Activated naive CD8-positive, alpha-beta T cell treated with anti-CD3 and anti-CD28 coated beads, Interleukin-2, amount 10 ng/mL, durations not matched to agents 7 days and 5 days (primary cell): ENCODE measurements around the gene PTPRM. TPM values are rescaled to one million over a fixed set of nuclear protein-coding genes. Genes with fewer than 3 reads are reported as not detected.
"Not testable (repeated sequence)": the region's sequence is repeated elsewhere in the genome, so short reads cannot be mapped to it uniquely, and the experiment has no call there.

Experiments used
- ATAC-seq: fragments of 150-1000 bp; cut with Tn5 transposase; one replicate; pipeline ENCODE4 v1.10.0; 2021; ENCODE audit warnings: low read depth, moderate library complexity
- POLR2A ChIA-PET: fragments of 350-600 bp; sonication (Branson Sonifier 250); formaldehyde crosslinking; loops from one replicate; lab custom pipeline; 2021; ENCODE audit warnings: antibody characterized with exemption; lab: Charles Lee
- DNase-seq: peaks from one replicate; pipeline ENCODE4 v3.0.0; 2021
- H3K27ac Mint-ChIP-seq: one replicate; pipeline ENCODE4 v1.8.0; 2022; ENCODE audit warnings: mild to moderate bottlenecking, mixed read lengths
- H3K27me3 Mint-ChIP-seq: one replicate; pipeline ENCODE4 v1.8.0; 2022; ENCODE audit warnings: mild to moderate bottlenecking, moderate library complexity, mixed read lengths
- H3K36me3 Mint-ChIP-seq: one replicate; pipeline ENCODE4 v1.8.0; 2021; ENCODE audit warnings: mild to moderate bottlenecking, mixed read lengths
- H3K4me1 Mint-ChIP-seq: one replicate; pipeline ENCODE4 v1.8.0; 2021; ENCODE audit warnings: mixed read lengths
- H3K4me3 Mint-ChIP-seq: one replicate; pipeline ENCODE4 v1.8.0; 2022; ENCODE audit warnings: mild to moderate bottlenecking, moderate library complexity, mixed read lengths
- H3K9me3 Mint-ChIP-seq: one replicate; pipeline ENCODE4 v1.8.0; 2021; ENCODE audit warnings: mixed read lengths
- total RNA-seq, 2 experiments: library from RNA; stranded (reverse); gene quantifications; one replicate each; pipeline ENCODE4 v1.2.3, GENCODE V29; 2021

The PTPRM gene
- total RNA-seq, 2 experiments from 2014 or later: 6.5 to 6.6 TPM

DNA sequence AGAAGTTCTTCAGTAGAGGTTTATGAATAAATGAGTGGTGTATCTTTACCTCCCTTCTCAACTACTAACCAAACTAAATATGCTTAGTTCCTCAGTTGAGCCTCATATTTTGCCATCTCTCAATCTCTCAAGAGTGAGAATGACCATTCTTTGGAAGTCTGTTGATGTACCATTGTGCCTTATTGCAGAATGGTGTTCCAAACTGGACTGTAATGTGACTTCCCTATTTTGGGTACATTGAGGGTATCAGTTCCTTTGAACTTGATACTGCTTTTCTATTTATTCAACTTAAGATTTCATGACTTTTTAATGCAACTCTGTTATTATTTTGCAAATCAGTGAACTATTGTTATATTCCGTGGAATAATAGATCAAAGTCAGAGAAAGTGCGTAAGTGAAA is 159.4 kb downstream of the PTPRM start:
- POLR2A ChIA-PET: no interaction called here
- no peaks in the 10 kb centered on the region for H3K36me3 Mint-ChIP-seq
- ATAC-seq (no peak), DNase-seq (no peak)
- H3K27me3 Mint-ChIP-seq: no peaks in the 10 kb centered on the region
- H3K27ac Mint-ChIP-seq: no peak overlapping the region
- no peaks in the 10 kb centered on the region for H3K4me1 Mint-ChIP-seq
- H3K9me3 Mint-ChIP-seq: no peaks in the 10 kb centered on the region
- H3K4me3 Mint-ChIP-seq: no peak overlapping the region

DNA sequence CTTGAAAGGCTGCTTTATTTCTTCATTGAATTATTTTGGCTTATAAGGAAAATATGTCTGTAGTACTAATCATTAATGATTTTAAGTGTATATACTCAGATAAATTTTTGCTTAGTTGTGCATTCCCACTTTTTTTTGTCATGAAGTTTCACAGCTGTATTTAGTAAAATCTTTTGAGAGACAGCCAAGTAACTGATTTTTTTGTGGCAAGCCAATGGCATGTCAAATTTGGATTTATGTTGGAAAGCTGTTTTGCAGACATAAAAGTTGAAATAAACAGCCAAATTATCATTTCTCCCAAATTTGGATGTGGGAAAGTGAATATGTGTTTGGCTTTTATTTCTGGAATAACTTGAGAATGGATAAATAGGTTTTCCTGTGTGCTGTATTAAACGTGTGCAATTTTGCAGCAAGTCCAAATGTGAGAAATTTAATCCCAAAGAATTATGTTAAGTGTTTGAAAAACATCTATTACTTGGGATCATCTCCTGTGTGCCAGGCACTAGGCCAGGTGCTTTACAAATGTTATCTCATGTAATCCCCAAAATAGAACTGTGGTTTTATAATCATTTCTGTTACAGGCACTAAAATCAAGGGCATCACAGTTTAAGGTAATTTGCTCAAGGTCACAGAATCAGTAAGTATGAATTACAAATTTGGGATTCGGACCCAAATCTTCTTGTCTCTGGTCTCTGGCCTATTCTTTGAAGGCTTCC is 160.4 kb downstream of the PTPRM start:
- Mint-ChIP-seq H3K4me3 (no peak overlapping the region), H3K9me3 (no peaks in the 10 kb centered on the region), H3K27ac (no peak overlapping the region), H3K36me3 (no peaks in the 10 kb centered on the region), H3K4me1 (no peaks in the 10 kb centered on the region), H3K27me3 (no peaks in the 10 kb centered on the region)
- no peak for ATAC-seq
- no peak for DNase-seq
- POLR2A ChIA-PET: no interaction called here

DNA sequence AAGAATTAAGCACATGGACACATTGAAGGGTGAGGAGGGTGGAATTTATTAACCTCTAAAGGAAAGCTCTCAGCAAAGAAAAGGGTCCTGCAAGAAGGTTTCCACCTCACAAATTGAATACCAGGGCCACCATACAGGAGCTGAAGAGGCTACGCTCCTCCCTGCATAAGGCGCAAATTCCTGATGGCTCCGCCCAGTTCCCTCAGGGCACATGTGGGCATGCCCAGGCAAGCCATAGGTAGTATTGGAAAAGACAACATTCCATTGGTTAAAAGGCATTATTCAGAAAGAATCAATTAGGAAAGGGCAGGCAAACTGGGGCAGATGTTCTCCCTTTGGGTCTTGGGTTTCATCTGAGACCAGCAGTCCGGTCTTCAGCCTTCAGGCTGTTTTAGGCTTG is 161.2 kb downstream of the PTPRM start:
- Mint-ChIP-seq H3K4me3 (no peak overlapping the region), H3K27me3 (no peaks in the 10 kb centered on the region), H3K36me3 (no peaks in the 10 kb centered on the region), H3K27ac (no peak overlapping the region), H3K9me3 (no peaks in the 10 kb centered on the region), H3K4me1 (no peaks in the 10 kb centered on the region)
- POLR2A ChIA-PET: no interaction called here
- DNase-seq: no peak
- no peak for ATAC-seq

DNA sequence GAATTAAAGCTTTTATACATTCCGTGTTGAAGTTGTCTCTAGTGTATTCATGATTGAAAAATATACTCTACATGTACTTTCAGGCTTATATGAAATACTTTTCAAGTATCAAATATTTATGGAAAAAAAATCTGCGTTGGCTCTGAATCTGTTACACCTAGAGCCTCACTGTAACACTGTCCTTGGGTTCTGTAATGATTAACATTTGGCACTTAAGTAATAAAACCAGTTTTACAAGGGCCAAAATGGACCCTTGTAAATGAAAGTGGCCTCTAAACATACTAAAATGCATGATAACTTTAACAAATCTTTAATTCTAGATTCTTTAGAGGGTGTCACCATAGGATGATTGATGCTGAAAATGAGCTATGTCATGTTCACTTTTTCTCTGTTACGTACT is 162.8 kb downstream of the PTPRM start:
- Mint-ChIP-seq H3K4me3 (no peak overlapping the region), H3K4me1 (no peaks in the 10 kb centered on the region)
- POLR2A ChIA-PET: no interaction called here

DNA sequence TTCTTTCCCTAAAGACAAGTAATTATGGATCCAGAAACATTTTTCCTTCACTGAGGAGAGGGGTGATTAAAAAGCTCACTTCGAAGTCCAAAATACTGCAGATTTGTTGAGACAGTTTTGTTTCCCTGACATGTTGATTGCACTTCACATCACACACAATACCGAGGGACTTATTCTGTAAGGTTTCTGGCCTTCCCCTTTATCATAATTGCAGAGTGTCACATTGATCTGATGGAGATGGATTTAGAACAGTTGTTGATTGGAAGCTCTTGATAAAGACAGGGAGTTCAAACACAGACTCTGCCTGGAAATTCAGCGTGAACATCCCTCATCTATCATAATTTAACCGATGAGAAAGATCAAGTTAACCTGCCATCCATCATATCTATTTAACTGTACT is 163.6 kb downstream of the PTPRM start:
- DNase-seq (no peak), ATAC-seq (no peak)
- H3K36me3 Mint-ChIP-seq: no peaks in the 10 kb centered on the region
- H3K27me3 Mint-ChIP-seq: no peaks in the 10 kb centered on the region
- no peaks in the 10 kb centered on the region for H3K9me3 Mint-ChIP-seq
- H3K27ac Mint-ChIP-seq: no peak overlapping the region
- no peak overlapping the region for H3K4me3 Mint-ChIP-seq
- H3K4me1 Mint-ChIP-seq: no peaks in the 10 kb centered on the region
- POLR2A ChIA-PET: no interaction called here

More for the DNA sequence above, 162.8 kb downstream of the PTPRM start:
- DNase-seq (no peak), ATAC-seq (no peak)
- H3K9me3 Mint-ChIP-seq: no peaks in the 10 kb centered on the region
- H3K36me3 Mint-ChIP-seq: no peaks in the 10 kb centered on the region
- no peaks in the 10 kb centered on the region for H3K27me3 Mint-ChIP-seq
- no peak overlapping the region for H3K27ac Mint-ChIP-seq

DNA sequence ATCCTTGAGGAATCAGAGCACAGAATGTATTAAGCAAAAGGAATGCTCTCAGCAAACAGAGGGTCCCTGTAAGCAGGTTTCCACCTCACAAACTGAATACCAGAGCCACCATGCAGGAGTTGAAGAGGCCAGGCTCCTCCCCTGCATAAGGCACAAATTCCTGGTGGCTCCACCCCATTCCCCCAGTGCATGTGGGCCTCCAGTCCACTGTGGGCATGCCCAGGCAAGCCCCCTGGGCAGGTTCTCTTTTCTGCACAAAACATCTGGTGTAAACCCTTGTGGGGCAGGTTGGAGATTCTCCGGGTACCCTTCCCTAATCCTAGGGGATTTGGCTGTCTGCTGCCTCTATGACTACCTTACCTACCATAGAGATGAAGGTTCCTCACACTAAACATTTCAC is 166.5 kb downstream of the PTPRM start:
- POLR2A ChIA-PET: no interaction called here
- Mint-ChIP-seq H3K36me3 (no peaks in the 10 kb centered on the region), H3K4me3 (no peak overlapping the region), H3K9me3 (no peaks in the 10 kb centered on the region), H3K27me3 (no peaks in the 10 kb centered on the region), H3K4me1 (no peaks in the 10 kb centered on the region), H3K27ac (no peak overlapping the region)
- ATAC-seq (no peak), DNase-seq (no peak)

DNA sequence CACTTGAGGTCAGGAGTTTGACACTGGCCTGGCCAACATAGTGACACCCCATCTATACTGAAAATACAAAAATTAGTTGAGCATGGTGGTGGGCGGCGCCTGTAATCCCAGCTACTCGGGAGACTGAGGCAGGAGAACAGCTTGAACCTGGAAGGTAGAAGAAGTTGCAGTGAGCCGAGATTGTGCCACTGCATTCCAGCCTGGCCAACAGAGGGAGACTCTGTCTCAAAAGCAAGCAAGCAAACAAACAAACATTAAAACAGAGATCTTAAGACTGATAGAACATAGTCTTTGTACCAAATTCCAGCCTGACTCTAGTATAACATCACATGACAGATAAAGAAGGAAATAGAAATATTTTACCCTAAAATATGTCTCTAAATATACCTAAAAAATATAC is 168.1 kb downstream of the PTPRM start:
- Mint-ChIP-seq H3K9me3 (no peaks in the 10 kb centered on the region), H3K27ac (no peak overlapping the region), H3K27me3 (no peaks in the 10 kb centered on the region), H3K4me1 (no peaks in the 10 kb centered on the region), H3K36me3 (no peaks in the 10 kb centered on the region), H3K4me3 (no peak overlapping the region)
- POLR2A ChIA-PET: no interaction called here
- DNase-seq: no peak
- no peak for ATAC-seq

DNA sequence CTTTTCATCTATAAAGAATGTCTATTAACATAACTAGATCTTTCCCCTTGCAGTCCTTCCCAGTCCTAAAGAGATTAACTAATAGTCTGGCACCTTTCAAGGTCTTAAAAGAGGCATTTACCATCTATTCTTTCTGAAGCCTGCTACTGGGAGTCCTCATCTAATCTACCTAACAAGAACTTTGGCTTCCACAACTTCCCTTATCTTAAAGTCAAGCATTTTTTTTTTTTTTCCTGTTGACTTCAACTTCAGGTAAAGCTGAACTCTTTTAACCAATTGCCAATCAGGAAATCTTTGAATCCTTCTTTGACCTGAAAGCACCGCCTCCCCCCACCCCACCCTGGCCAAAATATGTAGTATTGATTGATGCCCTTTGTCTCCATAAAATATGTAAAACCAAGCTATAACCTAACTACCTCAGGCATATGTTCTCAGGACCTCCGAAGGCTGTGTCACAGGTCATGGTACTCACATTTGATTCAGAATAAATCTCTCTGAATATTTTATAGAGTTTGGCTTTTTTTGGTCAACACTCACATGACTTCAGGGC is 168.6 kb downstream of the PTPRM start:
- H3K4me3 Mint-ChIP-seq: no peak overlapping the region
- H3K27me3 Mint-ChIP-seq: no peaks in the 10 kb centered on the region
- DNase-seq (no peak), ATAC-seq (no peak)
- POLR2A ChIA-PET: no interaction called here
- no peaks in the 10 kb centered on the region for H3K4me1 Mint-ChIP-seq
- H3K27ac Mint-ChIP-seq: no peak overlapping the region
- H3K9me3 Mint-ChIP-seq: no peaks in the 10 kb centered on the region
- no peaks in the 10 kb centered on the region for H3K36me3 Mint-ChIP-seq

DNA sequence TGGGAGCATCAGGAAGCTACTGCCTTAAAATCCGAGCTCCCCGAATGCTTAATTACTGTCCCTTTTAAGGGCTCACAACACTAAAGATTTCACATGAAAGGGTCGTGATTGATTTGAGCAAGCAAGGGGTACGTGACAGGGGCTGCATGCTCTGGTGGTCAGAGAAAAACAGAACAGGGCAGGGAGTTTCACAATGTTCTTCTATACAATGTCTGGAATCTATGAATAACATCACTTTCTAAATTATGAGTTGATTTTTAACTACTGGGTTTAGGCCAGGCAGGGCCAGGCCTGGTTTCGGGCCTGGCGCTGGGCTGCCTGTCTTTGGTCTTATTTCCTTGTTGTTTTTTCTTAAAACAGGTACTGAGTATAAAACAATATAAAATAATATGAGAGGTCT is 169.4 kb downstream of the PTPRM start:
- ATAC-seq, POLR2A ChIA-PET, DNase-seq, H3K27me3 Mint-ChIP-seq, H3K4me1 Mint-ChIP-seq, H3K4me3 Mint-ChIP-seq, H3K36me3 Mint-ChIP-seq, H3K27ac Mint-ChIP-seq, H3K9me3 Mint-ChIP-seq: not testable (repeated sequence)

DNA sequence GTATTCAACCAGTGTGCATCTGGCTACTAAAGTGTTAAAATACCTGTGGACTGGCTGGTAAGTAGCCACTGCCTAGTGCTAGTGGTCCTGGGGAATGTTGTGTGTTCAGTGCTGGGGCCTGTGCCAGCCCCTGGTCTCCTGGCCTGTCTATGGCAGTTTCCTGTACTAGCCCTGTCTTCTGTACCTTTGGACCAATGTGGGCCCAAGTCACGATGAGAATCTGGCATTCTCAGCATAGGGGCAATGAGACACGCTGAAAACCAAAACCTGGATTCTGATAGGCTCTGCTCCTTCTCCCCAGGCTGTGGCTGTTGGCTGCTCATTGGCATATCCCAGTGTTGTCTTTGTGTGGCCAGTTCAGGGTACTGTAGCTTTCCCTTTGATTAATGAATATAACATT is 170.4 kb downstream of the PTPRM start:
- Mint-ChIP-seq H3K4me1 (no peaks in the 10 kb centered on the region), H3K36me3 (no peaks in the 10 kb centered on the region), H3K27ac (no peak overlapping the region), H3K4me3 (no peak overlapping the region), H3K27me3 (no peaks in the 10 kb centered on the region), H3K9me3 (no peaks in the 10 kb centered on the region)
- ATAC-seq (no peak), DNase-seq (no peak)
- POLR2A ChIA-PET: no interaction called here

DNA sequence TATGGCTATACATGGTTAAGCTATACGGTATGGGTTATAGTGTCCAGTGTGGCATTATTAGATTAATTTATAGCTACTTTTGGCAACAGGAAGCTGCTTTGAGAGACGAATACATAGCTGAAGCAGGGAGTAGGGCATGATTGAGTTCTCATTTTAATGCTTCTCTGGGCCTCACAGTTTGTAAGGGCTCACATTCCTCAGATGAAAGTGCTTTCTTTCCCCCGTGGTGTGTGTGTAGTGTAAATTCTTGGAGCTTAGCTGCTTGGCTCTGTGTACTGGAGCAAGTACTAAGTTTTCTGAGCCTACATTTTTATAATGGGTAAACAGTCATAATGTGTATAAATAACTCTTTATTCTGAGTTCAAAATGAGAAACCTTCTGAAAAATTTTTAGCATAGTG is 173.7 kb downstream of the PTPRM start:
- H3K4me1 Mint-ChIP-seq: no peaks in the 10 kb centered on the region
- H3K27me3 Mint-ChIP-seq: no peaks in the 10 kb centered on the region
- H3K9me3 Mint-ChIP-seq: peaks cover 3% of the 10 kb centered on the region
- ATAC-seq: no peak
- H3K4me3 Mint-ChIP-seq: no peak overlapping the region
- no peak overlapping the region for H3K27ac Mint-ChIP-seq
- H3K36me3 Mint-ChIP-seq: no peaks in the 10 kb centered on the region
- no peak for DNase-seq
- POLR2A ChIA-PET: no interaction called here

DNA sequence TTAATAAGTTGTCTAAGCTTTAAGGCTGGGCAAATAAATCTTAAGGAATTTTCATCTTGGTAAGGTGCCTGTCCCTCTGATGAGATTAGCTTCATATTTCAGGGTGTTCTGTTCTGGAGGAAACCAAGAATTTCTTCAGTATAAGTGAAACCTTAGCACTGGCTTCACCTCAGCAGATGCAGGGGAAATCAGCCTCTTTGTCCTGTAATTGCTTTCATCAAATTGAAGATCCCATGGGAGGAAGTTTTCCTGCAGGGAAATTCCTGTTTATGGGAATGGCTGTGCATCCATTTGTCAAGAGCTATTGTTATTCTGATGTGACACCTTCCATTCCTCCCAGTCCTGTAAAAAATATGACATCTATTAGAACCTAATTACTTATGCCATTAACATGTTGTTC is 174.5 kb downstream of the PTPRM start:
- ATAC-seq (no peak), DNase-seq (no peak)
- Mint-ChIP-seq H3K4me3 (no peak overlapping the region), H3K27me3 (no peaks in the 10 kb centered on the region), H3K9me3 (peaks cover 5% of the 10 kb centered on the region), H3K36me3 (no peaks in the 10 kb centered on the region), H3K4me1 (no peaks in the 10 kb centered on the region), H3K27ac (no peak overlapping the region)
- POLR2A ChIA-PET: no interaction called here

DNA sequence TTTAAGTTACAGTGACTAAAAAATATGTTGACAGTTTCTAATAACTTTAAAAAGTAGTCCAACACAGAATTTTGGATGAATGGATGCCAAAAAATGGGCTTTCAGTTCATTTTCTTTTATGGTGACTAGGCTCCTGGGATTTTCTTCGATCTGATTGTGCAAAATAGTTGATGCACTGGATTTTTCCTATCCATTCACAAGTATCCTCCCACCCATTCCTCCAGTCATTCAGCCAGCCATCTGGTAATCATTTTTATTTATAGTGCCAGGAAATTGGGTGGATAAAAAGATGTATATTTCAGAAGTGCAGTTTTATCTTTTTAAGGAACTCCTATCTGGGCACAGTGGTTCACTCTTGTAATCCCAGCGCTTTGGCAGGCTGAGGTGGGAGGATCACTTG is 175.1 kb downstream of the PTPRM start:
- Mint-ChIP-seq H3K4me1 (no peaks in the 10 kb centered on the region), H3K27me3 (no peaks in the 10 kb centered on the region), H3K36me3 (no peaks in the 10 kb centered on the region), H3K27ac (no peak overlapping the region), H3K9me3 (peaks cover 5% of the 10 kb centered on the region), H3K4me3 (no peak overlapping the region)
- DNase-seq (no peak), ATAC-seq (no peak)
- POLR2A ChIA-PET: no interaction called here

DNA sequence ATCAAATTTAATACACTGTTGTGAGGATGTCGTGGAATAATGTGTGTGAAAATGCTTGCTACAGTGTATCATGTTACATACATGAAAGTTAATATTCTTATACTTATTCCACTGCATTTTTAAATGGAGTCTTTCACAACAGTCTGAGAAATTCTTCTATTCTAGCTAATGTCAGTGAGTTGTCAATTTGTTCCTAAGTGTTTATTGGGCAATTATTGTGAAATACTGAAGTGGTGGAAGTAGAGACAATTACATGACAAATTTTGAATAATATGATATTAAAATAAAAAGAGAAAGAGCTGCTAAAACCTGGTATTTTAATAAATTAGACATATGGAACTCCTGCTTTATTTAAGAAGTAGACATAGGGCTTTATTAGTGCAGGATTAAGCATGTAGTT is 176.1 kb downstream of the PTPRM start:
- no peak for ATAC-seq
- no peaks in the 10 kb centered on the region for H3K4me1 Mint-ChIP-seq
- no peak overlapping the region for H3K4me3 Mint-ChIP-seq
- H3K36me3 Mint-ChIP-seq: no peaks in the 10 kb centered on the region
- POLR2A ChIA-PET: no interaction called here
- H3K27ac Mint-ChIP-seq: no peak overlapping the region
- no peak for DNase-seq
- H3K9me3 Mint-ChIP-seq: peaks cover 5% of the 10 kb centered on the region
- H3K27me3 Mint-ChIP-seq: no peaks in the 10 kb centered on the region
